Heart left ventricle (tissue), 13 donors: ENCODE results near the gene RUNX2.

Source experiments
- CTCF ChIP-seq, 12 donors: fragments of 200-600 bp; sonication (generic) in 4 of 12; IDR thresholded peaks; one replicate each; pipeline versions ENCODE4 v1.5.0 to v1.8.0; 2018 to 2022; ENCODE audit warnings: antibody characterized with exemption in 12 of 12, mild to moderate bottlenecking in 5 of 12
- POLR2A ChIP-seq, 2 donors: fragments of 450-650 bp; IDR thresholded peaks; one replicate each; pipeline ENCODE4 v1.6.1; 2017; ENCODE audit warnings: antibody characterized with exemption in 2 of 2, mild to moderate bottlenecking in 2 of 2, moderate library complexity in 2 of 2
- donor health status: ischemic (EF 13 %, LVEDD 7.1; RV severe dilation, severe dysfunction).
- donor health status: DM: no; HTN: yes; CAD: no.
- donor health status: DM: no; HTN: no; CAD: no.
- donor health status: ischemic (EF 25% LVEDD 6.9; RV normal size, moderate dysfunction).
- donor health status: ischemic (EF 25% LVEDD 5.7; RV mildly dilated, moderate dysfunction).
- donor health status: ischemic (EF 35%, LVEDD 5.7; RV mildly dilated, moderate dysfunction).
- donor health status: nonischemic (EF 11% LVEDD 7.7; RV severe dilation, severe dysfunction).
- donor health status: DM: yes; HTN: yes; CAD: no.
- donor health status: PGD.
- donor health status: ischemic (EF 29% LVEDD 5.4; RV normal size, mild dysfunction).
- donor health status: nonischemic (EF 23%, LVEDD 6.1; RV moderate dilation, normal function).

DNA sequence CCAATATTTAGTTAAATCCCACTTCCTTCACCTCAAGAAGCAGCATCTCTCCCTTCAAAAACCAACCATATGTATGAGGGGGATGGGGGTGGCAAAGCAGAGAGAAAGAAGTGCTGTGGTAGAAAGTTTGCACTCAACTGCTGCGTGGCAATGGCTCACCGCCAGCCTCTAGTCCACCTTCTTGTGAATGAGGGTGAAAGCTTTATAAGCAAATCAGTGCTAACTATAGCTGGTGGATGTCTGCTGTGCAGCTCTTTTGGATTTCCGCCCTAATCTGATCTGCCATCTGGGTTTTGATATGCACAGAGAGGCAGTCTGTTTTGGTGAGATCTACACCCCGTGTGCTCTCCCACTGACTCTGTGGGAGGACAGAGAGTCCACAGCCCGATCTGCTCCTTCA is 330.8 kb downstream of the RUNX2 start:
- TF ChIP-seq POLR2A (IDR thresholded peaks at IDR 0.05) (no peak), CTCF (IDR thresholded peaks at IDR 0.05) (no peak)
